ENCODE results near the gene TMEM259. TPM values are rescaled to one million over a fixed set of nuclear protein-coding genes. Genes with fewer than 3 reads are reported as not detected.

TMEM259 gene
- total RNA-seq, 4 donors from 2014 or later: 146 to 179 (median 154) TPM

DNA sequence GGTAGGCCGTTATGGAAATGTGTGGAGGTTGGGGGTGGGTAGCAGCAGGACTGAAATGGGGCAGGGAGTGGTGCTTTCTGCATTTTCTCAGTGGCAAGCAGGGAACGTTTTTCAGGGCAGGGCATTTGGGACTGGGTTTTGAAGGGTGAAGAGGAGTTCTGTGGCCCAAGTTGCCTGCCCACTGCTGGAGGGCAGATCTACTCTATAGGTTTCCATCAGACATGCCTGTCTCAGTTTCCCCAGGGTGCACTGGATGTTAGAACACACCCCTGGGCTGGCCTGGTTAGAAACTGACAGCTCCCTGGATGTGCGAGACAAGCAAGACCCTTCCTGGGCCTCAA lies 21.6 kb downstream of the TMEM259 start:
- Histone ChIP-seq H3K36me3 (peaks cover 0 to 15% of the 10 kb centered on the region in 2 donors), H3K27me3 (peaks cover 100% of the 10 kb centered on the region), H3K4me3 (no peak overlapping the region), H3K4me1 (peaks cover 0 to 33% (median 16%) of the 10 kb centered on the region in 3 donors), H3K27ac (no peak overlapping the region), H3K9me3 (no peaks in the 10 kb centered on the region)
- WGBS, 2 donors (ENCODE audit: low coverage in 1 of 2): 48 to 67% methylated on average over 2 to 3 of the region's 3 CpGs
- TF ChIP-seq, protein P1, sequence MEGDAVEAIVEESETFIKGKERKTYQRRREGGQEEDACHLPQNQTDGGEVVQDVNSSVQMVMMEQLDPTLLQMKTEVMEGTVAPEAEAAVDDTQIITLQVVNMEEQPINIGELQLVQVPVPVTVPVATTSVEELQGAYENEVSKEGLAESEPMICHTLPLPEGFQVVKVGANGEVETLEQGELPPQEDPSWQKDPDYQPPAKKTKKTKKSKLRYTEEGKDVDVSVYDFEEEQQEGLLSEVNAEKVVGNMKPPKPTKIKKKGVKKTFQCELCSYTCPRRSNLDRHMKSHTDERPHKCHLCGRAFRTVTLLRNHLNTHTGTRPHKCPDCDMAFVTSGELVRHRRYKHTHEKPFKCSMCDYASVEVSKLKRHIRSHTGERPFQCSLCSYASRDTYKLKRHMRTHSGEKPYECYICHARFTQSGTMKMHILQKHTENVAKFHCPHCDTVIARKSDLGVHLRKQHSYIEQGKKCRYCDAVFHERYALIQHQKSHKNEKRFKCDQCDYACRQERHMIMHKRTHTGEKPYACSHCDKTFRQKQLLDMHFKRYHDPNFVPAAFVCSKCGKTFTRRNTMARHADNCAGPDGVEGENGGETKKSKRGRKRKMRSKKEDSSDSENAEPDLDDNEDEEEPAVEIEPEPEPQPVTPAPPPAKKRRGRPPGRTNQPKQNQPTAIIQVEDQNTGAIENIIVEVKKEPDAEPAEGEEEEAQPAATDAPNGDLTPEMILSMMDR (IDR thresholded peaks at IDR 0.05): no peak
- TF ChIP-seq POLR2AphosphoS5 (IDR thresholded peaks at IDR 0.05): no peak
- no peak for TF ChIP-seq EP300 (IDR thresholded peaks at IDR 0.05)
- TF ChIP-seq POLR2A (IDR thresholded peaks at IDR 0.05): no peak
- ATAC-seq: no peak

DNA sequence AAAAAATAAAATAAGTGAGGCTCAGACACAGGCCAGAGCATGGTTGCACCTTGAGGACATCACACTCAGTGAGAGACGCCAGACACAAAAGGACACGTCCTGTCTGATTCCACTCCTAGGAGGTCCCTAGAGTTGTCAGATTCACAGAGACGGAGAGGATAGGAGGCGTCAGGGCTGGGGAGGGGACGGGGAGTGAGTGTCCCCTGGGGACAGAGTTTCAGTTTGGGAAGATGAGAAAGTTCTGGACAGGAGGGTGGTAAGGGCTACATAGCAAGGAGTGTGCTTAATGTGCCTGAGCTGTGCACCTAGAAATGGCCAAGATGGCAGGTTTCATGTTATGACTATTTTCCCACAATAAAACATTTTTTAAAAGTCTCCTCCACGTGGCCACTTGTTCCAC lies 22.9 kb downstream of the TMEM259 start:
- H3K36me3 ChIP-seq: peaks cover 0 to 28% of the 10 kb centered on the region in 2 donors
- H3K9me3 ChIP-seq: no peaks in the 10 kb centered on the region
- peaks cover 0 to 33% (median 16%) of the 10 kb centered on the region in 3 donors for H3K4me1 ChIP-seq
- ATAC-seq: no peak
- TF ChIP-seq EP300 (IDR thresholded peaks at IDR 0.05): no peak
- no peak for TF ChIP-seq POLR2AphosphoS5 (IDR thresholded peaks at IDR 0.05)
- TF ChIP-seq POLR2A (IDR thresholded peaks at IDR 0.05): no peak
- TF ChIP-seq, protein P1 (IDR thresholded peaks at IDR 0.05): no peak
- H3K4me3 ChIP-seq: no peak overlapping the region
- peaks cover 95% of the 10 kb centered on the region for H3K27me3 ChIP-seq
- no peak overlapping the region for H3K27ac ChIP-seq
- WGBS, 2 donors (ENCODE audit: low coverage in 1 of 2): 0 to 9% methylated on average over 1 to 6 of the region's 6 CpGs

DNA sequence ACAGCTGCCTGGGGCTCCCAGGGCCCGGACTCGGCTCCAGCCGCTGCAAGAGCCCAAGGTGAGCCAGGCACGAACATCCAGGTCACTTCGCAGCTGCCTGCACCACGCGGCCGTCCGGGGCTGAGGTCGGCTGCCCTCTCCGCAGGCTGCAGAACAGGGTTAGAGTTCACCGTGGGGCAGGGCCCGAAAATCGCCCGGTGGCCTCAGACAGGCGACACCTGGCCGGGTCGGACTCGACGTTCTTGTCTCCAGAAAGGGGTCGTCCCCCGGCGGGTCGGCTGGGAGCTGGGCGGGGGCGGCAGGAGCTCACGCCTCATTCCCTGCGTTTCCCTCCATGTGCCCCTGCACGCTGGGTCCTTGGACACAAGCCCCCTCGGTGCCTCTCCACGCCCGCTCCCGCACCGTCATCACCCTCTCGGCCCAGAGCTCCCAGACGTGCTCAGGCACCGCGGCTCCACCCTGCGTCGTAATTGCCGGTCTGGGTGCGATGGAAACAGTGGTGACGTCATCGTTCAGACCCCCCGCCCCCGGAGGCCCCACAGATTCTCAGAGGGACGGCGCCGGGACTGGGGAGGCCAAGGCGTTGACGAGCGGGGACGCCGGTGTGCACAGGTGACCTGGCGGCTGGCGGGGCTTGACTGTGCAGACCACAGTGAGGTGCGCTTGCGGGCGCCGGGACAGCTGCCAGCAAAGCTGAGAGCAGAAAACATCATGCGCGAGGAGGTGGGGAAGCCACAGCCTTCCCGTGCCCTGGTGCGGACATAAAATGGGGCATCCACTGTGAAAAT lies 24.7 kb downstream of the TMEM259 start:
- Histone ChIP-seq H3K9me3 (no peaks in the 10 kb centered on the region), H3K27ac (no peak overlapping the region), H3K27me3 (peaks cover 77% of the 10 kb centered on the region), H3K36me3 (peaks cover 0 to 42% of the 10 kb centered on the region in 2 donors), H3K4me1 (peaks cover 0 to 26% (median 16%) of the 10 kb centered on the region in 3 donors), H3K4me3 (no peak overlapping the region)
- no peak for TF ChIP-seq POLR2A (IDR thresholded peaks at IDR 0.05)
- TF ChIP-seq POLR2AphosphoS5 (IDR thresholded peaks at IDR 0.05): no peak
- TF ChIP-seq EP300 (IDR thresholded peaks at IDR 0.05): no peak
- TF ChIP-seq, protein P1 (IDR thresholded peaks at IDR 0.05): no peak
- peak; percentile 20 for ATAC-seq
- 0 to 5% methylated on average over 1 to 9 of the region's 64 CpGs for WGBS, 2 donors (ENCODE audit: low coverage in 1 of 2)

DNA sequence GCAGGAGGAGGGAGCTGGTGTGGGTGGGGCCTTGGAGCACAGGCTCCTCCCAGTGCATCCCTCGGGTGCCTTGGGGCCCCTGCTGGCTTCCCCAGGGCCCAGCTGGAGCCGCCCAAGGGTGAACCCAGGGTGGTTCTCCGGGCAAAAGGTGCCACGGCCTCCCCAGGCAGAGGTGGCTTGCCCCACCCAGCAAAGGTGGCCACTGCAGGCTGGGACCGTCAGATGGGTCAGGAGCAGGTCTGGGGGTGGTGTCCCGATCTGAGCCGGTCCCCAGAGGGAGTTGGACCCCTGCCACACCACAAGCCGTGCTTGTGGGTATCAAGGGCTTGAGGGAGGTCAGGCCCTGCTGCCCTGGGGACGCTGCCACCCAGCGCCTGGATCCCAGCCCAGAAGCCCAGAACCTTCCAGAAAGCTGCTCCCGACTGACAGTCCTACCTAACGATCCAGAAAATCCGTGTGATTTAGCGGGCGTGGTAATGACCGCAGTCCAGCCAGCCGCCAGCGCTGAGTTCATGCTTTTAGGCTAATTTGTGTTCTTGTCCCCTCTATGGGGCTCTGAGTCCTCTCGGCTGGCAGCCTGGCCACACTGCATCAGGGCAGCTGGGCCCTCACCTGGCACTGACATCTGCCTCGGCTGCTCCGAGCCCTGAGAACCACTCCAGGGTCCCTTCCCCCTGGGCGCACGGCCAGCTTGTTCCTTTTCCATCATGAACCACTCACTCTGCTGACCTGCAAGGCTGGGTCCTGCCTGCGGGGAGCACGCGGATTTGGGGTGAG lies 25.7 kb downstream of the TMEM259 start:
- WGBS, 2 donors (ENCODE audit: low coverage in 1 of 2): 60% methylated on average over 2 of the region's 26 CpGs; no CpG with 5 or more reads in 1 of the 2 donors
- Histone ChIP-seq H3K4me1 (peaks cover 0 to 24% (median 10%) of the 10 kb centered on the region in 3 donors), H3K27me3 (peaks cover 67% of the 10 kb centered on the region), H3K9me3 (no peaks in the 10 kb centered on the region), H3K27ac (no peak overlapping the region), H3K36me3 (peaks cover 0 to 52% of the 10 kb centered on the region in 2 donors), H3K4me3 (no peak overlapping the region)
- ATAC-seq: no peak
- TF ChIP-seq, protein P1 (IDR thresholded peaks at IDR 0.05): no peak
- no peak for TF ChIP-seq EP300 (IDR thresholded peaks at IDR 0.05)
- TF ChIP-seq POLR2AphosphoS5 (IDR thresholded peaks at IDR 0.05): no peak
- no peak for TF ChIP-seq POLR2A (IDR thresholded peaks at IDR 0.05)

All from gastroesophageal sphincter (tissue), 4 donors.